ENCODE measurements around the gene SAMD4B.

Gene SAMD4B

GRCh38 chr19:39341719-39342604, at the start of gene SAMD4B:
SAMD4B (plus strand) TSS chr19:39342421; CDS start chr19:39356894, 14,473 bp downstream.
- Histone ChIP-seq H3K36me3 (ENCODE audit: insufficient read depth, low read length) (no peaks in the 10 kb centered on the region; the same call in 1 of the 2 replicates), H3K4me2 (ENCODE audit: low read length) (peak within 1 kb of the TSS; percentile 95), H3K9me2 (ENCODE audit: low read depth, low read length) (no peaks in the 10 kb centered on the region), H2AFZ (ENCODE audit: low read length) (no peak within 1 kb of the TSS; the same call in 1 of the 2 replicates), H3K27ac (ENCODE audit: low read depth, low read length, poor library complexity, severe bottlenecking) (peak within 1 kb of the TSS; percentile 24), H3F3A (ENCODE audit: insufficient read depth, low read length) (0 out of 2 replicates have a peak, but pooled peaks cover 4% of the 10 kb centered on the region), H3K79me2 (ENCODE audit: insufficient read depth, low read length) (peaks cover 6% of the 10 kb centered on the region; the same call in 1 of the 2 replicates), H3K4me3 (ENCODE audit: low read depth, low read length, poor library complexity, severe bottlenecking) (peak within 1 kb of the TSS; percentile 96), H4K20me1 (ENCODE audit: insufficient read depth, low read length) (no peaks in the 10 kb centered on the region), H3K4me1 (ENCODE audit: insufficient read depth, low read length, severe bottlenecking) (peaks cover 34% of the 10 kb centered on the region), H3K9ac (ENCODE audit: low read length) (peak within 1 kb of the TSS; percentile 96), H3K27me3 (ENCODE audit: insufficient read depth, low read length) (no peaks in the 10 kb centered on the region), H3K9me3 (ENCODE audit: low read length) (no peaks in the 10 kb centered on the region)
- peak; percentile 46 for TF ChIP-seq CTCF (IDR thresholded peaks at IDR 0.05; ENCODE audit: low read length)
- no peak for TF ChIP-seq EZH2 (IDR thresholded peaks at IDR 0.05; ENCODE audit: borderline replicate concordance, low read length)

GRCh38 chr19:39293394-39293793, 48.8 kb upstream of the SAMD4B start:
- H3K4me3 ChIP-seq (ENCODE audit: low read depth, low read length, poor library complexity, severe bottlenecking), result no peak overlapping the region
- H3K27ac ChIP-seq (ENCODE audit: low read depth, low read length, poor library complexity, severe bottlenecking), result no peak overlapping the region
- no peaks in the 10 kb centered on the region for H3K9me2 ChIP-seq (ENCODE audit: low read depth, low read length)
- no peaks in the 10 kb centered on the region for H3F3A ChIP-seq (ENCODE audit: insufficient read depth, low read length)
- no peak overlapping the region for H3K4me2 ChIP-seq (ENCODE audit: low read length)
- no peaks in the 10 kb centered on the region for H3K27me3 ChIP-seq (ENCODE audit: insufficient read depth, low read length)
- no peak overlapping the region for H3K9ac ChIP-seq (ENCODE audit: low read length)
- H2AFZ ChIP-seq (ENCODE audit: low read length), result no peak overlapping the region
- TF ChIP-seq CTCF (IDR thresholded peaks at IDR 0.05; ENCODE audit: low read length) (no peak), EZH2 (IDR thresholded peaks at IDR 0.05; ENCODE audit: borderline replicate concordance, low read length) (no peak)
- H3K36me3 ChIP-seq (ENCODE audit: insufficient read depth, low read length), result no peaks in the 10 kb centered on the region
- H3K9me3 ChIP-seq (ENCODE audit: low read length), result no peaks in the 10 kb centered on the region
- H4K20me1 ChIP-seq (ENCODE audit: insufficient read depth, low read length), result no peaks in the 10 kb centered on the region
- no peaks in the 10 kb centered on the region for H3K79me2 ChIP-seq (ENCODE audit: insufficient read depth, low read length)
- H3K4me1 ChIP-seq (ENCODE audit: insufficient read depth, low read length, severe bottlenecking), result no peaks in the 10 kb centered on the region

- Histone ChIP-seq H3K9me2 (ENCODE audit: low read depth, low read length) (no peaks in the 10 kb centered on the region), H4K20me1 (ENCODE audit: insufficient read depth, low read length) (no peaks in the 10 kb centered on the region), H3K4me3 (ENCODE audit: low read depth, low read length, poor library complexity, severe bottlenecking) (no peak within 1 kb of the TSS), H3K9ac (ENCODE audit: low read length) (no peak within 1 kb of the TSS), H3K36me3 (ENCODE audit: insufficient read depth, low read length) (no peaks in the 10 kb centered on the region), H3K4me1 (ENCODE audit: insufficient read depth, low read length, severe bottlenecking) (no peaks in the 10 kb centered on the region), H3K4me2 (ENCODE audit: low read length) (no peak within 1 kb of the TSS), H3K27ac (ENCODE audit: low read depth, low read length, poor library complexity, severe bottlenecking) (no peak within 1 kb of the TSS), H3K27me3 (ENCODE audit: insufficient read depth, low read length) (no peaks in the 10 kb centered on the region), H2AFZ (ENCODE audit: low read length) (no peak within 1 kb of the TSS), H3K9me3 (ENCODE audit: low read length) (no peaks in the 10 kb centered on the region), H3K79me2 (ENCODE audit: insufficient read depth, low read length) (no peaks in the 10 kb centered on the region), H3F3A (ENCODE audit: insufficient read depth, low read length) (no peaks in the 10 kb centered on the region)
- TF ChIP-seq EZH2 (IDR thresholded peaks at IDR 0.05; ENCODE audit: borderline replicate concordance, low read length), result no peak
- no peak for TF ChIP-seq CTCF (IDR thresholded peaks at IDR 0.05; ENCODE audit: low read length)
Observed at GRCh38 chr19:39296055-39296645, 46.1 kb upstream of the SAMD4B start, which contains the start of gene IFNL1. IFNL1 (plus strand) TSS chr19:39296407; CDS start chr19:39296422, 15 bp downstream.
